Gastroesophageal sphincter (tissue), 4 donors: ENCODE data around the gene RNASEH2A. TPM values are rescaled to one million over a fixed set of nuclear protein-coding genes. Genes with fewer than 3 reads are reported as not detected.
"Not testable (repeated sequence)": the region's sequence is repeated elsewhere in the genome, so short reads cannot be mapped to it uniquely, and the experiment has no call there.

ENCODE experiments used
- ATAC-seq: fragments of 150-250 bp; one replicate; pipeline ENCODE4 v1.9.1; 2016; ENCODE audit warnings: mild to moderate bottlenecking, moderate library complexity
- H3K27ac ChIP-seq, 4 donors: fragments of 200-600 bp; sonication (generic) in 3 of 4; 1 replicate in 3 of 4; 2 replicates in 1 of 4; pipeline ENCODE4 v1.5.1; 2016 to 2019
- H3K27me3 ChIP-seq: fragments of 200-600 bp; sonication (generic); one replicate; pipeline ENCODE4 v1.5.1; 2019
- H3K36me3 ChIP-seq, 2 donors: fragments of 200-600 bp; sonication (generic); one replicate each; pipeline ENCODE4 v1.5.1; 2019; ENCODE audit warnings: control low read depth in 1 of 2
- H3K4me1 ChIP-seq, 3 donors: fragments of 200-600 bp; sonication (generic); 1 replicate in 2 of 3; 2 replicates in 1 of 3; pipeline ENCODE4 v1.5.1; 2016 to 2019; ENCODE audit warnings: control low read depth in 2 of 3
- H3K4me3 ChIP-seq, 2 donors: fragments of 200-600 bp; sonication (generic); one replicate each; pipeline ENCODE4 v1.5.1; 2019; ENCODE audit warnings: mild to moderate bottlenecking in 1 of 2, moderate library complexity in 1 of 2
- H3K9me3 ChIP-seq, 3 donors: fragments of 200-600 bp; sonication (generic); one replicate each; pipeline ENCODE4 v1.5.1; 2017 to 2019; ENCODE audit warnings: control low read depth in 2 of 3
- EP300 ChIP-seq: sonication (generic); formaldehyde crosslinking; IDR thresholded peaks from one replicate; pipeline ENCODE4 v1.6.1; 2017; ENCODE audit warnings: antibody characterized with exemption, mild to moderate bottlenecking
- POLR2A ChIP-seq, 2 donors: fragments of 450-650 bp; IDR thresholded peaks; one replicate each; pipeline ENCODE4 v1.6.1; 2017; ENCODE audit warnings: antibody characterized with exemption in 2 of 2, mild to moderate bottlenecking in 2 of 2, moderate library complexity in 1 of 2
- POLR2AphosphoS5 ChIP-seq: sonication (generic); formaldehyde crosslinking; IDR thresholded peaks from one replicate; pipeline ENCODE4 v1.6.1; 2017; ENCODE audit warnings: antibody characterized with exemption
- WGBS, 2 donors: methylation state at CpG; one replicate each; pipeline ENCODE4 v1.1.5; 2018; ENCODE audit warnings: low coverage in 1 of 2; 5-methylcytosine and 5-hydroxymethylcytosine counted together
- total RNA-seq, 4 donors: library from RNA; depleted of rRNA; stranded (reverse); fragments of >200 nt; gene quantifications; one replicate each; pipeline ENCODE4 v1.1.0, GENCODE V29; 2016
- TF ChIP-seq, protein P1 (sequence below), 4 experiments: fragments of 200-600 bp in 2 of 4; fragments of 450-650 bp in 2 of 4; sonication (generic) in 1 of 4; IDR thresholded peaks; one replicate each; pipeline ENCODE4 v1.5.1; 2017 to 2019; ENCODE audit warnings: antibody characterized with exemption in 4 of 4, mild to moderate bottlenecking in 2 of 4, moderate library complexity in 2 of 4

RNASEH2A gene
- total RNA-seq, 4 donors from 2014 or later = 2.0 to 9.4 (median 3.7) TPM

DNA sequence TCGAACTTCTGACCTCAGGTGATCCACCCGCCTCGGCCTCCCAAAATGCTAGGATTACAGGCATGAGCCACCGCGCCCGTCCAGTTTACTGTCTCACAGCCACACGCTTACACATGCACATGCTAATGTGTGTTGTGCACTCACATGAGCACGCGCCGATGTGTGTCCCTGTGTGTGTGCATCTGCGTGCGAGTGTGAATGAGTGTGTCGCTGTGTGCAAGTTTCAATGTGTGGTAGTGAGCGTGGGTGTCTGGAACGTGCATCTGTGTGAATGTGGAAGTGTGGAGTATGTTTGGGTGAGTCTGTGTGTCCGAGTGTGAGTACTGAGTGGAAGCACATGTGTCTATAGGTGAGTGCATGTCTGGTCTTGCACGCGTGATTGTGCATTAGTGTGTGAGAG is 36.1 kb downstream of the RNASEH2A start:
- Histone ChIP-seq H3K27me3 (peaks cover 94% of the 10 kb centered on the region), H3K27ac (no peak overlapping the region), H3K4me1 (peaks cover 0 to 30% (median 11%) of the 10 kb centered on the region in 3 donors), H3K36me3 (no peaks in the 10 kb centered on the region), H3K4me3 (no peak overlapping the region), H3K9me3 (no peaks in the 10 kb centered on the region)
- TF ChIP-seq, protein P1, sequence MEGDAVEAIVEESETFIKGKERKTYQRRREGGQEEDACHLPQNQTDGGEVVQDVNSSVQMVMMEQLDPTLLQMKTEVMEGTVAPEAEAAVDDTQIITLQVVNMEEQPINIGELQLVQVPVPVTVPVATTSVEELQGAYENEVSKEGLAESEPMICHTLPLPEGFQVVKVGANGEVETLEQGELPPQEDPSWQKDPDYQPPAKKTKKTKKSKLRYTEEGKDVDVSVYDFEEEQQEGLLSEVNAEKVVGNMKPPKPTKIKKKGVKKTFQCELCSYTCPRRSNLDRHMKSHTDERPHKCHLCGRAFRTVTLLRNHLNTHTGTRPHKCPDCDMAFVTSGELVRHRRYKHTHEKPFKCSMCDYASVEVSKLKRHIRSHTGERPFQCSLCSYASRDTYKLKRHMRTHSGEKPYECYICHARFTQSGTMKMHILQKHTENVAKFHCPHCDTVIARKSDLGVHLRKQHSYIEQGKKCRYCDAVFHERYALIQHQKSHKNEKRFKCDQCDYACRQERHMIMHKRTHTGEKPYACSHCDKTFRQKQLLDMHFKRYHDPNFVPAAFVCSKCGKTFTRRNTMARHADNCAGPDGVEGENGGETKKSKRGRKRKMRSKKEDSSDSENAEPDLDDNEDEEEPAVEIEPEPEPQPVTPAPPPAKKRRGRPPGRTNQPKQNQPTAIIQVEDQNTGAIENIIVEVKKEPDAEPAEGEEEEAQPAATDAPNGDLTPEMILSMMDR (IDR thresholded peaks at IDR 0.05) = no peak
- TF ChIP-seq POLR2A (IDR thresholded peaks at IDR 0.05) (no peak), POLR2AphosphoS5 (no peak), EP300 (no peak)
- ATAC-seq = no peak
- 95 to 98% methylated on average over 6 to 8 of the region's 18 CpGs for WGBS, 2 donors

DNA sequence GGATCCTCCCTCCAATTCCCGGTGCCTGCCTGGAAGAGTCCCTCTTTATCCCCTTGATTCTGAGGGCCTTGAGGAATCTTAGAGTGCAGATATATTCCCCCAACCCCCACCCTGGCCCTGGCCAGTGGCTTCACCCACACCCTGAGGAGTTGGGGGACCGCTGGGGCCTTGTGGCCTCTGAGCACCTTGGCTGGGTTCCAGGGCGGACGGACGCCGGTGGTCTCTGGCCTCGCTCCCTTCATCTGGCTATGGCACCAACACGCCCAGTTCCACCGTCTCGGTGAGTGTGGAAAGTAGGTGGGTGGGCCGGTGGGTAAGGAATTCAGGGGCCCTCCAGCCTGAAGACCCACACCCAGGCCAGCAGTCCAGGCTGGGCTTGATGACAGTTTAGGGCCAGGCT is 36.9 kb downstream of the RNASEH2A start:
- H3K4me3 ChIP-seq = no peak overlapping the region
- TF ChIP-seq POLR2AphosphoS5 = no peak
- TF ChIP-seq, protein P1 (IDR thresholded peaks at IDR 0.05) = no peak
- no peak for TF ChIP-seq EP300
- TF ChIP-seq POLR2A (IDR thresholded peaks at IDR 0.05) = no peak
- 83% methylated on average over 1 of the region's 11 CpGs; no CpG with 5 or more reads in 1 of the 2 donors for WGBS, 2 donors
- ATAC-seq = no peak
- H3K27ac ChIP-seq = no peak overlapping the region
- H3K4me1 ChIP-seq = peaks cover 0 to 30% (median 15%) of the 10 kb centered on the region in 3 donors
- H3K9me3 ChIP-seq = no peaks in the 10 kb centered on the region
- H3K27me3 ChIP-seq = peaks cover 86% of the 10 kb centered on the region
- H3K36me3 ChIP-seq = no peaks in the 10 kb centered on the region

DNA sequence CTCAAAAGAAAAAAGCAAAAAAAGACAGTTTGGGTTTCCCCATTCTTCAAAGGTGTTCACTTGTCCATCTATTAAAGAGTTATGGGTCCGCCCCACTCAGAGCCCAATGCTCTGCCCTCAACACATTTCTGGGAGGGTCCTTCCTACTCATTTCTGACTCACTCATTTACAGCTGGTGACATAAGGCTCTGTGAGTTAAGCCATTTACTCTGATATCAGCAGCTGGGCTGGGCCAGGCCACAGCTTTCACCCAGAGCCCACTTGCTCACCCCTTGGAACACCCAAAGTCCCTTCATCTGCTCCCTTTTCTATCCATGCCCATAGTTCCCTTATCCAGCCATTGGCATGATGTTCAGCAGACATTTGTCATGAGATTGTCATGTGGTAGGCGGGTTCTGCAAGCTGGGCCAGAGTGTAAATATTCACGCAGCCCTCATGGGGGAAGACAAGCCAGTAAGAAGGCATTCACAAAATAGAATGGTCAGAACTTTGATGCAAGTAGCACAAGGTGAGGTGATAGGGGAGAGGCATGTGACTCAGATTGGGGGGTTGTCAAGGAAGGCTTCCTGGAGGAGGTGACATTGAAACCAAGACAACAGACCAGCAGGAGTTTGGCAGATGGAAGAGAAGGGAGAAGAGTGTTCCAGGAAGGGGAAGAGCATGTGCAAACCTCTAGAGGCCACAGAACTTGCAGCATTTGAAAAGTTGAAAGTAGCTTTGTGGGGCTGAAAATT is 37.8 kb downstream of the RNASEH2A start:
- no peak for ATAC-seq
- no peaks in the 10 kb centered on the region for H3K9me3 ChIP-seq
- H3K4me1 ChIP-seq = peaks cover 0 to 22% (median 9%) of the 10 kb centered on the region in 3 donors
- WGBS, 2 donors = 91 to 100% methylated on average over 1 to 3 of the region's 3 CpGs
- H3K27ac ChIP-seq = no peak overlapping the region
- H3K27me3 ChIP-seq = peaks cover 78% of the 10 kb centered on the region
- TF ChIP-seq POLR2AphosphoS5 (no peak), POLR2A (IDR thresholded peaks at IDR 0.05) (no peak), EP300 (no peak)
- TF ChIP-seq, protein P1 (IDR thresholded peaks at IDR 0.05) = no peak
- no peak overlapping the region for H3K4me3 ChIP-seq
- no peaks in the 10 kb centered on the region for H3K36me3 ChIP-seq

DNA sequence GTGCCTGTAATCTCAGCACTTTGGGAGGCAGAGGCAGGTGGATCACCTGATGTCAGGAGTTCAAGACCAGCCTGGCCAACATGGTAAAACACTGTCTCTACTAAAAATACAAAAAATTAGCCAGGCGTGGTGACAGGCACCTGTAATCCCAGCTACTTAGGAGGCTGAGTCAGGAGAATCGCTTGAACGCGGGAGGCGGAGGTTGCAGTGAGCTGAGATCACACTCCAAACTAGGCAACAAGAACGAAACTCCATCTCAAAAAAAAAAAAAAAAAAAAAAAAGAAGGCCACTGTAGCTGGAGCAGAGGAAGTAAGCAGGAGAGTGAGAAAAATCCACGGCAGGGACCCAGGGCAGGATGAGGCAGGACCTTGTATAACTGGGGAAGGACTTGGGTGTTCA is 40.2 kb downstream of the RNASEH2A start:
- ATAC-seq, H3K27ac ChIP-seq: not testable (repeated sequence)

DNA sequence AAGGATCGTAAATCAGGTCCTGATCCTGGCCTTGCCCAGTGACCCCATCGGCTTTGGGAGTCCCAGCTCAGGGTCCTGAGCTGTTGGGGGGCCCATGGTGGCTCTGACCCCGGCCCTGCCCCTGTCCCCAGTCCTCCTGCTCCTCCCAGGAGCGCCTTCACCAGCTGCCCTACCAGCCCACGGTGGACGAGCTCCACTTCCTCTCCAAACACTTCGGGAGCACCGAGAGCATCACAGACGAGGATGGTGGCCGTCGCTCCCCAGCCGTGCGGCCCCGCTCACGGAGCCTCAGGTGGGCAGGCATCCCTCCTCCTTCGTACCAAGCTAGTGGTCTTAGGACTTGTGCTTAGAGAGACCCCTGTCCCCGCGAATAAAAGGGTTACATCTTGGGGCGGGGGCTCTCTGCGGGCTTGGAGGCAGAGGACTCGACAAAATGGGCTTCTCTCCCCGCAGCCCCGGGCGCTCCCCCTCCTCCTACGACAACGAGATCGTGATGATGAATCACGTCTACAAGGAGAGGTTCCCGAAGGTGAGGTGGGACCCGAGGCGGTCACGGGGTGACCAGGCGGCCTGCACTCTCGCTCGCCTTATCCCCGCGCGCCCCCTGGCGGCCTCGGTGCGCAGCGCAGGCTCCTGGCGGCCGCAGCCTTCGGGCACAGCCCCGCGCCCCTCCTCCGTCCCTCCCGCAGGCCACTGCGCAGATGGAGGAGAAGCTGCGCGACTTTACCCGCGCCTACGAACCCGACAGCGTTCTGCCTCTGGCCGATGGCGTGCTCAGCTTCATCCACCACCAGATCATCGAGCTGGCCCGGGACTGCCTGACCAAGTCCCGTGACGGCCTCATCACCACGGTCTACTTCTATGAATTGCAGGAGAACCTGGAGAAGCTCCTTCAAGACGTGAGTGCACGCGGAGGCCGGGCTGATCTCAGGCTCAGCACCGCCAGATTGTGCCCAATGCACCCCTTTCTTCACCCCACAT is 41.1 kb downstream of the RNASEH2A start:
- peak overlapping the region in 1 of 2 donors; percentile 26 for H3K4me3 ChIP-seq
- H3K36me3 ChIP-seq = no peaks in the 10 kb centered on the region
- H3K27ac ChIP-seq = peak overlapping the region in 1 of 4 donors; percentile 15
- peaks cover 52% of the 10 kb centered on the region for H3K27me3 ChIP-seq
- peaks cover 0 to 11% (median 4%) of the 10 kb centered on the region in 3 donors for H3K4me1 ChIP-seq
- WGBS, 2 donors = 35 to 50% methylated on average over 1 to 10 of the region's 69 CpGs
- peak; percentile 94 for ATAC-seq
- no peaks in the 10 kb centered on the region for H3K9me3 ChIP-seq
- no peak for TF ChIP-seq EP300
- peak; percentile 11 for TF ChIP-seq POLR2AphosphoS5
- no peak for TF ChIP-seq POLR2A (IDR thresholded peaks at IDR 0.05)
- TF ChIP-seq, protein P1 (IDR thresholded peaks at IDR 0.05) = peak; percentile 98 to 99 (median 98)

More for the DNA sequence above, 40.2 kb downstream of the RNASEH2A start:
- not testable (repeated sequence) for H3K36me3 ChIP-seq, H3K9me3 ChIP-seq, H3K4me3 ChIP-seq
- 79 to 81% methylated on average over 6 of the region's 7 CpGs for WGBS, 2 donors
- peaks cover 55% of the 10 kb centered on the region for H3K27me3 ChIP-seq
- peaks cover 0 to 11% (median 4%) of the 10 kb centered on the region in 3 donors for H3K4me1 ChIP-seq
